OCI-LY7 (cell line): ENCODE measurements around the gene SUCLG1. TPM values are rescaled to one million over a fixed set of nuclear protein-coding genes. Genes with fewer than 3 reads are reported as not detected.

Source experiments
- BruUV-seq: library from RNA; stranded (reverse); fragments of 400-500 nt; replicated peaks from 2 replicates; lab custom pipeline; 2021; lab: Mats Ljungman, UMichigan
- CTCF ChIA-PET: fragments of 300-600 bp; sonication (Branson Sonifier 250); formaldehyde crosslinking; loops from one replicate; lab custom pipeline; 2022; ENCODE audit warnings: antibody characterized with exemption; ENCODE audit not compliant: unreplicated experiment; lab: Charles Lee
- POLR2A ChIA-PET: fragments of 300-600 bp; sonication (Branson Sonifier 250); formaldehyde crosslinking; loops from one replicate; lab custom pipeline; 2022; ENCODE audit warnings: antibody characterized with exemption; lab: Charles Lee
- DNase-seq: peaks from one replicate; pipeline ENCODE4 v3.0.0-alpha.2; 2015; ENCODE audit warnings: low spot score
- H2AFZ ChIP-seq: fragments of 200-600 bp; sonication (generic), shearing (Covaris generic); 2 replicates; pipeline ENCODE4 v1.6.1; 2014; ENCODE audit warnings: mild to moderate bottlenecking, antibody characterized with exemption, low read length, moderate library complexity
- H3K27ac ChIP-seq: fragments of 200-600 bp; sonication (generic); 2 replicates; pipeline ENCODE4 v1.5.1; 2014; ENCODE audit warnings: mixed run types, low read depth, mild to moderate bottlenecking, moderate library complexity, low read length, inconsistent platforms; ENCODE audit not compliant: poor library complexity, severe bottlenecking
- H3K36me3 ChIP-seq: fragments of 200-600 bp; sonication (generic); 2 replicates; pipeline ENCODE4 v1.6.1; 2014; ENCODE audit warnings: mild to moderate bottlenecking, antibody characterized with exemption, low read length, moderate library complexity, mixed read lengths; ENCODE audit not compliant: insufficient read depth
- H3K4me1 ChIP-seq: fragments of 200-600 bp; sonication (generic); 2 replicates; pipeline ENCODE4 v1.5.1; 2014; ENCODE audit warnings: mild to moderate bottlenecking, low read length; ENCODE audit not compliant: insufficient read depth, poor library complexity, severe bottlenecking
- H3K4me2 ChIP-seq: fragments of 200-600 bp; sonication (generic); 2 replicates; pipeline ENCODE4 v1.6.1; 2014; ENCODE audit warnings: mild to moderate bottlenecking, low read length
- H3K4me3 ChIP-seq: fragments of 200-600 bp; sonication (generic); 2 replicates; pipeline ENCODE4 v1.5.1; 2014; ENCODE audit warnings: mild to moderate bottlenecking, low read depth, low read length; ENCODE audit not compliant: poor library complexity, severe bottlenecking
- H3K79me2 ChIP-seq: fragments of 200-600 bp; sonication (generic); 2 replicates; pipeline ENCODE4 v1.6.1; 2016; ENCODE audit warnings: low read depth, mild to moderate bottlenecking, low read length, moderate library complexity, mixed read lengths; ENCODE audit not compliant: insufficient read depth
- H3K9me2 ChIP-seq: fragments of 200-600 bp; sonication (generic); 2 replicates; pipeline ENCODE4 v1.6.1; 2016; ENCODE audit warnings: mild to moderate bottlenecking, low read length, mixed read lengths; ENCODE audit not compliant: insufficient read depth
- H3K9me3 ChIP-seq: fragments of 200-600 bp; sonication (generic); 2 replicates; pipeline ENCODE4 v1.6.1; 2014; ENCODE audit warnings: mild to moderate bottlenecking, mixed run types, low read length, mixed read lengths
- H4K20me1 ChIP-seq: fragments of 200-600 bp; sonication (generic); 2 replicates; pipeline ENCODE4 v1.6.1; 2014; ENCODE audit warnings: mild to moderate bottlenecking, antibody characterized with exemption, low read length, moderate library complexity, mixed read lengths; ENCODE audit not compliant: insufficient read depth
- EZH2phosphoT487 ChIP-seq: fragments of 200-600 bp; sonication (generic); IDR thresholded peaks from 2 replicates; pipeline ENCODE4 v1.6.1; 2018; ENCODE audit warnings: low read depth, borderline replicate concordance, mild to moderate bottlenecking, mixed run types, antibody characterized with exemption, low read length, moderate library complexity, mixed read lengths
- intact Hi-C: fragments of 100-400 bp; cut with micrococcal nuclease; formaldehyde crosslinking; loops from one replicate; pipeline ENCODE4 v1.10.0; 2022; ENCODE audit not compliant: unreplicated experiment
- total RNA-seq, 2 experiments: library from RNA; depleted of rRNA in 1 of 2; stranded (reverse); fragments of >200 nt in 1 of 2; shearing (Covaris generic) in 1 of 2; gene quantifications; 2 replicates each; pipeline ENCODE4 v1.2.3, GENCODE V29; 2014 to 2022
- TF ChIP-seq, protein P1 (sequence below): fragments of 200-600 bp; sonication (generic); conservative IDR thresholded peaks from 2 replicates; pipeline ENCODE4 v1.5.1; 2014; ENCODE audit warnings: mild to moderate bottlenecking, antibody characterized with exemption, low read length, moderate library complexity, mixed read lengths

SUCLG1 gene
- total RNA-seq, 2 experiments from 2014 or later, result 50.6 to 66.4 TPM

GRCh38 chr2:84483320-84483719 lies 24.2 kb upstream of the SUCLG1 start:
- Histone ChIP-seq H3K9me2 (no peaks in the 10 kb centered on the region), H3K4me2 (no peak overlapping the region), H4K20me1 (no peaks in the 10 kb centered on the region), H3K9me3 (no peaks in the 10 kb centered on the region), H3K4me1 (no peaks in the 10 kb centered on the region), H3K79me2 (no peaks in the 10 kb centered on the region), H3K4me3 (no peak overlapping the region), H3K27ac (no peak overlapping the region), H2AFZ (no peak overlapping the region), H3K36me3 (no peaks in the 10 kb centered on the region)
- no peak for DNase-seq
- BruUV-seq, result no TSS peak
- ChIA-PET POLR2A (interaction anchor here (0.9 kb wide), 1 partner anchor 436 kb away, joined by 5 read pairs; no protein-coding TSS in a partner anchor), CTCF (no interaction called here)
- intact Hi-C loops, result no loop called here
- TF ChIP-seq EZH2phosphoT487, result no peak
- TF ChIP-seq, protein P1, sequence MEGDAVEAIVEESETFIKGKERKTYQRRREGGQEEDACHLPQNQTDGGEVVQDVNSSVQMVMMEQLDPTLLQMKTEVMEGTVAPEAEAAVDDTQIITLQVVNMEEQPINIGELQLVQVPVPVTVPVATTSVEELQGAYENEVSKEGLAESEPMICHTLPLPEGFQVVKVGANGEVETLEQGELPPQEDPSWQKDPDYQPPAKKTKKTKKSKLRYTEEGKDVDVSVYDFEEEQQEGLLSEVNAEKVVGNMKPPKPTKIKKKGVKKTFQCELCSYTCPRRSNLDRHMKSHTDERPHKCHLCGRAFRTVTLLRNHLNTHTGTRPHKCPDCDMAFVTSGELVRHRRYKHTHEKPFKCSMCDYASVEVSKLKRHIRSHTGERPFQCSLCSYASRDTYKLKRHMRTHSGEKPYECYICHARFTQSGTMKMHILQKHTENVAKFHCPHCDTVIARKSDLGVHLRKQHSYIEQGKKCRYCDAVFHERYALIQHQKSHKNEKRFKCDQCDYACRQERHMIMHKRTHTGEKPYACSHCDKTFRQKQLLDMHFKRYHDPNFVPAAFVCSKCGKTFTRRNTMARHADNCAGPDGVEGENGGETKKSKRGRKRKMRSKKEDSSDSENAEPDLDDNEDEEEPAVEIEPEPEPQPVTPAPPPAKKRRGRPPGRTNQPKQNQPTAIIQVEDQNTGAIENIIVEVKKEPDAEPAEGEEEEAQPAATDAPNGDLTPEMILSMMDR, result no peak

DNA sequence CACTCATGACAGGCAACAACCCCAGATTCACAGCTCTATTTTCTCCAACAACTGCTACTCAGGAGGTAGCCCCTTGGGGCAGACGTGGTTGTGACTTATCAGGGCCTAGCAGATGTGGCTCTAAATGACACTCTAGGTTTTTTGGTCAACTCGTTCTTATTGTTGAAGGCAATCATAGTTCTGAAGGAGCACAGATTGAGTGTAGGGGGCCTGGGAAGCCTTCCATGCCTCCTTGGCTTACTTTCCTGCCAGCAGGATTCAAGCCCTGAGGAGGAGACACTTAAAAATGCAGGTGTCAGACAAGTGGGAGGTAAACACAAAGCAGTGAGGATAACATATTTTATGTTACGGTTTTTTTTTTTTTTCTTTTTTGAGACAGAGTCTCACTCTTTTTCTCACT lies 23.5 kb upstream of the SUCLG1 start:
- H2AFZ ChIP-seq, result no peak overlapping the region

DNA sequence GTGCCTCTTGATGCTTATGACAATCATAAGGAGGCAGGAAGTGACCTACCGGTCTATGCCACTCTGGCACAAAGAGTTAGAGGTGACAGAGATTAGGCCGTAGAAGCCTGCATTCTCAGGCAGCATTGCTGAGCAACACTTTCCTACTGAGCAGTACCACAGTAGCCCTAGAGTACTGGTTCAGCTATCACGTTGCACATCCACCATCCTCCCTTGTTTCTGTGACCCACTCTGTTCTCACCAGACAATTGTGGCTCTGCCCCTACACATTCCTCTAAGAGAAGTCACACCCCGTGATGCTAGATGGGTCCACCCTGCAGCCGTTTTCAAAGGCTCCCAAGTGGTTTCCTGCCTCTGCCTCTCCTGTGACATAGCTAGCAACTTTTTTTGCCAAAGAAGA lies 22.6 kb upstream of the SUCLG1 start:
- H3K27ac ChIP-seq, result no peak overlapping the region
- no peaks in the 10 kb centered on the region for H3K9me2 ChIP-seq
- H3K36me3 ChIP-seq, result no peaks in the 10 kb centered on the region
- DNase-seq, result no peak
- H3K79me2 ChIP-seq, result no peaks in the 10 kb centered on the region
- ChIA-PET CTCF (no interaction called here), POLR2A (no interaction called here)
- H3K4me1 ChIP-seq, result no peaks in the 10 kb centered on the region
- H3K4me3 ChIP-seq, result no peak overlapping the region
- no peaks in the 10 kb centered on the region for H4K20me1 ChIP-seq
- no peaks in the 10 kb centered on the region for H3K9me3 ChIP-seq
- no peak for TF ChIP-seq EZH2phosphoT487
- TF ChIP-seq, protein P1, result no peak
- no TSS peak for BruUV-seq
- no peak overlapping the region for H3K4me2 ChIP-seq
- intact Hi-C loops, result no loop called here
- no peak overlapping the region for H2AFZ ChIP-seq

More for the DNA sequence above, 23.5 kb upstream of the SUCLG1 start:
- no peak for DNase-seq
- ChIA-PET CTCF (no interaction called here), POLR2A (interaction anchor here (0.6 to 0.9 kb wide), 2 partner anchors 437 to 439 kb away, joined by 5 to 10 read pairs; no protein-coding TSS in a partner anchor)
- no peaks in the 10 kb centered on the region for H4K20me1 ChIP-seq
- no peaks in the 10 kb centered on the region for H3K79me2 ChIP-seq
- no peak for TF ChIP-seq EZH2phosphoT487
- H3K27ac ChIP-seq, result no peak overlapping the region
- intact Hi-C loops, result no loop called here
- H3K4me2 ChIP-seq, result no peak overlapping the region
- H3K4me1 ChIP-seq, result no peaks in the 10 kb centered on the region
- H3K9me3 ChIP-seq, result no peaks in the 10 kb centered on the region
- no peaks in the 10 kb centered on the region for H3K9me2 ChIP-seq
- no peaks in the 10 kb centered on the region for H3K36me3 ChIP-seq
- H3K4me3 ChIP-seq, result no peak overlapping the region
- no TSS peak for BruUV-seq
